Measurements from ENCODE around the gene ROCK2.

GRCh38 chr2:11157296-11157695, 187.1 kb downstream of the ROCK2 start:
- TF ChIP-seq POLR2A (IDR thresholded peaks at IDR 0.05): no peak
- no peak for TF ChIP-seq CTCF (IDR thresholded peaks at IDR 0.05)
